Keratinocyte (primary cell): Measurements from ENCODE around the gene KCNMA1.

Experiments used
- CTCF ChIP-seq, 3 experiments: IDR thresholded peaks in 1 of 3; conservative IDR thresholded peaks in 1 of 3; optimal IDR thresholded peaks in 1 of 3; 2 replicates in 2 of 3; 3 replicates in 1 of 3; pipeline versions ENCODE3 to v1.5.1; 2011; ENCODE audit warnings: low read length in 3 of 3, mild to moderate bottlenecking in 3 of 3, moderate library complexity in 2 of 3, control low read depth in 1 of 3, inconsistent platforms in 1 of 3; ENCODE audit not compliant: insufficient read depth in 2 of 3; ENCODE audit errors: extremely low read depth in 1 of 3
- EZH2 ChIP-seq: IDR thresholded peaks from one replicate; pipeline ENCODE4 v1.6.1; 2012; ENCODE audit warnings: inconsistent platforms, mild to moderate bottlenecking, low read length, moderate library complexity

DNA sequence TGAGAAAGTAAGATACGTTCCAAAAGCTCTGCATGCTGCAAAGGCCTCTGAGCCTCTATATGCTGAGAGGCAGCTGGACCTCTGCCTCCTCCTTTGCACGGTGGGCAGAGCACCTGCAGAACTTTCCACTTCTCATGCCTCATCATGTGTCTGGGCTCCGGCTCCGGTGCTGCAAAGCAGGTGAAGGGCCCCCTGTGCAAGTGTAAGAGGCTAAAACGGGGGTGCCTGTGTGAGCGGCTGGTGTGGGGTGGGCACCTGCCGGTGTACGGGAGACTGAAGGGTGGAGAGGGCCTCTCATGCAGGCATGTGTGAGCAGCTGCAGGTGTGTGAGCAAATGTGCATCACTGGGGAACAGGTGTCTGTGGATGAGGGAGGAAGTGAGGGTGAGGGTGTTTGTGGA is 121.0 kb downstream of the KCNMA1 start:
- TF ChIP-seq CTCF (optimal IDR thresholded peaks at IDR 0.05 in 1 of 3, IDR thresholded peaks at IDR 0.05 in 1 of 3, conservative IDR thresholded peaks at IDR 0.05 in 1 of 3; ENCODE audit: extremely low read depth in 1 of 3, insufficient read depth in 2 of 3, low read length in 3 of 3) (no peak), EZH2 (no peak)
